OCI-LY1 (cell line): ENCODE data around the gene NUDT14.

Experiments used
- H2AFZ ChIP-seq: fragments of 200-600 bp; sonication (generic), shearing (Covaris generic); 2 replicates; pipeline ENCODE4 v1.6.0; 2014; ENCODE audit warnings: antibody characterized with exemption, mild to moderate bottlenecking, low read length
- H3F3A ChIP-seq: fragments of 200-600 bp; sonication (generic), shearing (Covaris generic); 2 replicates; pipeline ENCODE4 v1.6.0; 2014; ENCODE audit warnings: mild to moderate bottlenecking, antibody characterized with exemption, low read length, moderate library complexity; ENCODE audit not compliant: insufficient read depth
- H3K27ac ChIP-seq: fragments of 200-600 bp; sonication (generic); 2 replicates; pipeline ENCODE4 v1.5.1; 2014; ENCODE audit warnings: low read length, mixed run types, mild to moderate bottlenecking, low read depth; ENCODE audit not compliant: poor library complexity, severe bottlenecking
- H3K27me3 ChIP-seq: fragments of 200-600 bp; sonication (generic); 2 replicates; pipeline ENCODE4 v1.6.0; 2014; ENCODE audit warnings: antibody characterized with exemption, mild to moderate bottlenecking, low read length, moderate library complexity; ENCODE audit not compliant: insufficient read depth
- H3K36me3 ChIP-seq: fragments of 200-600 bp; sonication (generic); 2 replicates; pipeline ENCODE4 v1.6.1; 2014; ENCODE audit warnings: mild to moderate bottlenecking, antibody characterized with exemption, low read length, moderate library complexity, mixed read lengths; ENCODE audit not compliant: insufficient read depth
- H3K4me1 ChIP-seq: fragments of 200-600 bp; sonication (generic); 2 replicates; pipeline ENCODE4 v1.5.1; 2014; ENCODE audit warnings: mild to moderate bottlenecking, low read length, moderate library complexity; ENCODE audit not compliant: insufficient read depth, severe bottlenecking
- H3K4me2 ChIP-seq: fragments of 200-600 bp; sonication (generic), shearing (Covaris generic); 2 replicates; pipeline ENCODE4 v1.6.1; 2014; ENCODE audit warnings: low read length
- H3K4me3 ChIP-seq: fragments of 200-600 bp; sonication (generic); 2 replicates; pipeline ENCODE4 v1.5.1; 2014; ENCODE audit warnings: low read length, low read depth, mild to moderate bottlenecking, mixed read lengths; ENCODE audit not compliant: poor library complexity, severe bottlenecking
- H3K79me2 ChIP-seq: fragments of 200-600 bp; shearing (Covaris generic); 2 replicates; pipeline ENCODE4 v1.6.1; 2016; ENCODE audit warnings: mixed run types, low read length, mixed read lengths; ENCODE audit not compliant: insufficient read depth
- H3K9ac ChIP-seq: fragments of 200-600 bp; sonication (generic), shearing (Covaris generic); 2 replicates; pipeline ENCODE4 v1.6.1; 2014; ENCODE audit warnings: mild to moderate bottlenecking, low read length, mixed read lengths
- H3K9me2 ChIP-seq: fragments of 200-600 bp; sonication (generic), shearing (Covaris generic); 2 replicates; pipeline ENCODE4 v1.6.1; 2014; ENCODE audit warnings: low read depth, mild to moderate bottlenecking, low read length, mixed read lengths
- H3K9me3 ChIP-seq: fragments of 200-600 bp; shearing (Covaris generic); 2 replicates; pipeline ENCODE4 v1.6.1; 2014; ENCODE audit warnings: low read length, mixed read lengths
- H4K20me1 ChIP-seq: fragments of 200-600 bp; sonication (generic), shearing (Covaris generic); 2 replicates; pipeline ENCODE4 v1.6.0; 2016; ENCODE audit warnings: mild to moderate bottlenecking, low read length; ENCODE audit not compliant: insufficient read depth
- CTCF ChIP-seq: fragments of 200-600 bp; sonication (generic), shearing (Covaris generic); IDR thresholded peaks from 2 replicates; pipeline ENCODE4 v1.5.1; 2017; ENCODE audit warnings: mild to moderate bottlenecking, antibody characterized with exemption, low read length, moderate library complexity, mixed read lengths
- EZH2 ChIP-seq: fragments of 200-600 bp; sonication (generic), shearing (Covaris generic); IDR thresholded peaks from 2 replicates; pipeline ENCODE4 v1.8.0; 2017; ENCODE audit warnings: borderline replicate concordance, mixed run types, mild to moderate bottlenecking, antibody characterized with exemption, low read length, moderate library complexity, mixed read lengths

Gene NUDT14

GRCh38 chr14:105162669-105162979 is 18.5 kb downstream of the NUDT14 start:
- no peaks in the 10 kb centered on the region for H4K20me1 ChIP-seq
- no peaks in the 10 kb centered on the region for H3K79me2 ChIP-seq
- H3F3A ChIP-seq = no peaks in the 10 kb centered on the region
- H3K36me3 ChIP-seq = no peaks in the 10 kb centered on the region
- H3K9ac ChIP-seq = no peak overlapping the region
- TF ChIP-seq EZH2 (no peak), CTCF (no peak)
- H3K27ac ChIP-seq = no peak overlapping the region
- H3K27me3 ChIP-seq = 0 out of 2 replicates have a peak, but pooled peaks cover 5% of the 10 kb centered on the region
- peaks cover 2% of the 10 kb centered on the region for H3K4me1 ChIP-seq
- H2AFZ ChIP-seq = no peak overlapping the region
- no peaks in the 10 kb centered on the region for H3K9me3 ChIP-seq
- H3K9me2 ChIP-seq = no peaks in the 10 kb centered on the region
- H3K4me2 ChIP-seq = no peak overlapping the region
- no peak overlapping the region for H3K4me3 ChIP-seq

- Histone ChIP-seq H3K4me1 (no peaks in the 10 kb centered on the region), H4K20me1 (no peaks in the 10 kb centered on the region), H3K4me3 (no peak overlapping the region), H3K9ac (no peak overlapping the region), H3K36me3 (no peaks in the 10 kb centered on the region), H3K4me2 (no peak overlapping the region), H3K27ac (no peak overlapping the region), H2AFZ (no peak overlapping the region), H3K79me2 (no peaks in the 10 kb centered on the region), H3F3A (no peaks in the 10 kb centered on the region), H3K9me3 (no peaks in the 10 kb centered on the region), H3K27me3 (0 out of 2 replicates have a peak, but pooled peaks cover 5% of the 10 kb centered on the region), H3K9me2 (no peaks in the 10 kb centered on the region)
- TF ChIP-seq EZH2 = no peak
- TF ChIP-seq CTCF = no peak
Measured at GRCh38 chr14:105161964-105162668, 19.0 kb downstream of the NUDT14 start.

- H3K36me3 ChIP-seq = no peaks in the 10 kb centered on the region
- H3K9ac ChIP-seq = no peak overlapping the region
- no peaks in the 10 kb centered on the region for H3K79me2 ChIP-seq
- 0 out of 2 replicates have a peak, but pooled peaks cover 5% of the 10 kb centered on the region for H3K27me3 ChIP-seq
- no peak overlapping the region for H3K4me3 ChIP-seq
- H3K9me3 ChIP-seq = no peaks in the 10 kb centered on the region
- H3K27ac ChIP-seq = no peak overlapping the region
- no peaks in the 10 kb centered on the region for H3F3A ChIP-seq
- H3K4me2 ChIP-seq = no peak overlapping the region
- no peak for TF ChIP-seq EZH2
- no peak for TF ChIP-seq CTCF
- no peak overlapping the region for H2AFZ ChIP-seq
- no peaks in the 10 kb centered on the region for H4K20me1 ChIP-seq
- no peaks in the 10 kb centered on the region for H3K4me1 ChIP-seq
- no peaks in the 10 kb centered on the region for H3K9me2 ChIP-seq
Measured at GRCh38 chr14:105161309-105161708, 19.8 kb downstream of the NUDT14 start.
